Stimulated activated CD8-positive, alpha-beta memory T cell treated with anti-CD3 and anti-CD28 coated beads, Interleukin-15, amount 100 ng/mL, for 48 hours (primary cell): ENCODE data around the gene AP1S1.
A peak's percentile ranks its signal among the peaks of the same experiment; 100 is the strongest.

Source experiments
- DNase-seq, 2 donors: peaks; one replicate each; pipeline ENCODE4 v3.0.0-alpha.2; 2020; ENCODE audit warnings: low read depth in 2 of 2

Gene AP1S1

DNA sequence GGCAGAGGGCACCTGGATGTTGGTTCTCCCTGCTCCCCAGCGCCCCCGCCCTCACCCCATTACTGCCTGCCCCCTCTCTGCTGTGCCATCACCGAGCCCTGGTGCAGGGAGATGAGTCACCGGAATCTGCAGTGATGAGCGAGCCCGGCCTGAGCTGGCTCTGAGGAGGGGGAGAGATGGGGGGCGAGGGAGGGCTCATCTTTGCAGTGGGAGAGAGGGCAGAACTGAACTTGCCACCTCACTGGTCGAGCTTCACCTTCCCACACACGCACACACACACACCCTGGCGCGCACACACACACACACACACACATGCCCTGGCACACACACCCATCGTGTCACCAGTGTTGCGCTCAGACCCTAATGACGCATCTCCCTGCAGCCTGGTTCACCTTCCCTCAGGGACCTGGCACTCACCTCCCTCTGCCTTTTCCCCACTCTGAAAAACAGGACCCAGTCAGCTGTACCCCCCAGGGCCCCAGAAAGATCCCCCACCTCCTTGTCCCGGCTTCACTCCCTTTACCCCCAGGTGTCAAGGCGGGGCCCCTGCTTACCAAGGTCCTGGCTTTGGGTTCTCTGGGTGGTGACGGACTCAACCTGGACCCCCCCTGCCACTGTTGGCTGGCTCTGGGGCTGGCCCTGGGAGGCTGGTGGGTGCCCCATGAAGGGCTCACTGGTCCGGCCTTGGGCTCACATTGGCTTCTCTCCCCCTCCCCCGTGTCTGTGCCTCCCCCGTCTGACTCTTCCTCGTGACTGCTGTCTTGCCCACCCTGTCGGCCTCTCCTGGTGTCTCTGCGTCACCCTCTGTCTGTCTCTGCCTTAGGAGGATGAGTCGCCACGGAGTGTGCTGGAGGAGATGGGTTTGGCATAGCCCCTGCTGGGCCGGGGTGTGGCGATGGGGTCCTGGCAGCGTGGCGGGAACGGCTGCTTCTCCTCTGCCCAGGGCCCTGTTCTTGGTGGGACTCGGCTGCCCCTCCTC, 5.7 kb downstream of the AP1S1 start:
- DNase-seq = no peak

DNA sequence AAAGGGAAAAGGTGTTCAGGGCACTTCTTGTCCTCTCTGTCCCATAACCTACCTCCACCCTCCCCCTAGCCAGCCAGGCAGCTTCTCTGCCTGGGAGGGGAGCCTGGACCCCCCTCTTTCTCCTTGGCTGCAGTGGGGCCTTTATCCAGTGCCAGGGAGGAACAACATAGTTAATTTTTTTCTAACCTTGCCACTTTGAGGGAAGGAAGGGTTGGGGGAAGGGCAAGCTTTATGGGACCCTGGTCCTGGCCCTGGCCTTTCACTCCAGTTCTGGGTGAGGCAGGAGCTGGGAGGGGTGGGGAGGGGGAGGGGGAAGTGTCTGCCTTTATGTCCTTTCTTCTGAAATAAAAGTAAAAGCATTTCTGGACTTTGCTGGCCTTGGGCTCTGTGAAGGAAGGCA, 6.6 kb downstream of the AP1S1 start:
- no peak for DNase-seq

DNA sequence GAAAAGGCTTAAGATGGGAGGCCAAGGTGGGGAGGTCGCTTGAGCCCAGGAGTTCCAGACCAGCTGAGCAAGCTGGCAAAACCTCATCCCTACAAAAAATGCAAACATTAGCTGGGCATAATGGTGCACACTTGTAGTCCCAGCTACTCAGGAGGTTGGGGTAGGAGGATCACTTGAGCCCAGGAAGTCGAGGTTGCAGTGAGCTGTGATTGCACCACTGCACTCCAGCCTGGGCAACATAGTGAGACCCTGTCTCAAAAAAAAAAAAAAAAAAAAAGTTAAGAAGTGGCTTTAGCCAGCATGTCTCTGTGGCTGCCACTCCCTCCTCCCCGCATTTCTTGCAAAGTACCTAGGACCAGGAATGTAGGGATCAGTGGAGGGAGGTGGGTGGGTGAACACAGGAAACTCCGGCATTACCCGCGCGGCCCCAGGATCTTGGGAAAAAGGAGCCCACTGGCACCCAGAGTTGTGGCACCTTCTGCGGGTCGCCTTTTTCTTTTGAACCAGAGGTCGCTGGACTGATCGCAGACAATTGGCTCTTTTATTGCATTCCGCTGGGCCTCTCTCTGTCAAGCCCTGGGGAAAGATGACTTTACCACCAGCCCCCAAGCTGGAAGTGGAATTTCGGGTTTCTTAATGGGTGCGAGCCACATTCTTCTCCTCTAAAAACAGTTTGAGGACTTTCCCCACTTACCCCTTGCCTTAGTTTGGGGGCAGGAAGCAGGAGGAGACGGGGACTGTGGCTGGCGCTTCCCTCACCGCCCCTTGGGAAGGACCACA, 7.6 kb downstream of the AP1S1 start:
- no peak for DNase-seq

DNA sequence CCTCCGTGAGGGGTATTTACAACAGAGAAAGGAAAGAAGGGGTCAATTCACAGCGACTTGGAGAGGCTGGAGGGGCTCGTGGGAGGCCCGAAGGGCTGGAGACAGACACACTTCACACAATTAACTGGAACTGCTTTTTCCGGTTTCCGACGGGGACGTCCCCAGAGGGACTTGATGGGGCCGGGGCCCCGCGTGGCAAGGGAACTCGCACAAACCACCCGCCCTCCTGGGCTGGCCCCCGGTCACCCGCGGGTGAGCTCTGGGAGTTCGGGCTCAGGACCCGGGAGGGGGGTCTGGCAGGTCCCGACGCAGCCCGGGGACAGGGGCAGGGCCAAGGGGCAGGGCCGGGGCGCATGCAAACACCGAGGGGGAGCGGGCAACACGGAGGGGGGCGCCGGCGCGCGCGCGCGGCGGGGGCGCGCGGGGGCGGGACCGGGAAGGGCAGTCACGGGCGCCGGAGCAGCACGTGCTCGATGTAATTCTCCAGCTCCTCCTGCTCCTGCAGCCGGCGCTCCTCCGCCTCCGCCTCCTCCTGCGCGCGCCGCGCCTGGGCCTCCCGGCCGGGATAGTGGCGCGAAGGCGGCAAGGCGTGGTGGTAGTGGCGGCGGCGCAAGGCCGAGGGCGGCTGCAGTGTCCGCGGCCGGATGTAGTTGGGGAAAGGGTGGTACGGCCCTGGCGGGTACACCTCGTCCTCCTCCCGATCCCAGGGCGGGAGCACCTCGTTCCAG, 8.4 kb downstream of the AP1S1 start:
- DNase-seq = no peak

DNA sequence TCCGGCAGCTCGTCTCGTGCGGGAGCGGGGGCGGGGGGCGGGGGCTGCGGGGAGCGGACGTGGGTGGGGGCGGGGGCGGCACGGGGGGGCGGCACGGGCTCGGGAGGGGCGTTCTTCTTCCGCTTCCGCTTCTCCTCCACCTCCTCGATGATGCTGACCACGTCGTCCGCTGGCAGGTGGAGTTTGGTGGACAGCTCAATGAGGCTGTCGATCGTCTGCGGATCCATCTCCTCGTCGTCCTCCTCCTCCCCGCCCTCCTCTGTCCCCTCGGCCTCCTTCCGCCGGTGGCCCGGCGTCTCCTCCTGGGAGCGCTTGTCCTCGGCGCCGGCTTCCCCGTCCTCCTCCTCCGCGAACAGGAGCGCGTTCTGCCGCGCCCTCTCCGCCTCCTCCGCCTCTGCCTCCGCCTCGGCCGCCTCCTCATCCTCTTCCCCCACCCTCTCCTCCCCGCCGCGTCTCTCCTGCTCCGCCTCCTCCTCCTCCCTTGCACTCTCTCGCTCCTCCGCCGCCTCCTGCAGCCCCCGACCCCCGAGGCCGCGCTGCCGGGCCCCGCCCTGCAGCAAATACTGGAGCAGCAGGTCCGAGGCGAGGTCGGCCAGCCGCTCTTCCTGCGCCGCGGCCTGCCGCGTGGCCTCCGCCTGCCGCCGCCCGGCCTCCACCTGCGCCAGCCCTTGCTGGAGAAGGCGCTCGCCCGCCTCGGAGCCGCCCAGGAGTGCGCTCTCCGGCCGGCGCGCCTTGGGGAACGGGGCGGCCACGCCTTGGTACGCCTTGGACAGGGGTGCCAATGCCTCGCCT, 9.2 kb downstream of the AP1S1 start:
- no peak for DNase-seq

DNA sequence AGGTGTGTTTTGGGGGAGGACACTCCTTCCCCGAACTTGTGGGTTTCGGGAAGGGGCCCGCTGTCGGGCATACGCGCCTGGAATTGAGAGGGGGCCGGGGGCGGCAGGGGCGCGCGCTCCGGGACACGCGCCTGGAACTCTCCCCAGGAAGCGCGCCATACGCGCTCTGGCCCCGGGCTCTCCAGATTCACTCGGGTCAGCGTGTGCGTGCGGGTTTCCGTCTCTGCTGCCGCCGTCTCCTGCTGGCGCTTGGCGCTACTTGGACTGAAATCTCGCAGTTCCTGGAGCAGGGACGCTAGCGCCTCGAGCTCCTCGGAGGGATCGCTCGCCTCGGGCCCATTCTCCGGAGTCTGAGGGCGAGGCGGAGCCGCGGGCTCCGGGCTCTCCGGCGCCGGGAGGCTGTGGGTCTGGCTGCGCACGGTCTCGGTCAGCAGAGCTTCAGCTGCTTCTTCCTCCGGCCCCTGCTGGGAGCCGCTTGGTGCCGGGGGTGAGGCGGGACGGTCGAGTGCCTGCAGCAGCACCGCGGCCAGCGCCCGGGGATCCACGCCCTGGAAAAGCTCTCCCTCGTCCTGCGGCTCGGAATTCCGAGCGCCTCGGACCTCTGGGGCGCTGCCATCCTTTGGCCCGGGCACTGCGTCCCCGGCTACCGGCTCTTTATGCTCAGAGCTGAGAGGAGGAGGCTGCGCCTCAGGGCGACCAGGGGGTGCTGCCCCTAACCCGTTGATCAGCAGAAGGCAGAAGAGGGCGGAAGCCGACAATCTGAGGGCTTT, 10.0 kb downstream of the AP1S1 start:
- DNase-seq = no peak

DNA sequence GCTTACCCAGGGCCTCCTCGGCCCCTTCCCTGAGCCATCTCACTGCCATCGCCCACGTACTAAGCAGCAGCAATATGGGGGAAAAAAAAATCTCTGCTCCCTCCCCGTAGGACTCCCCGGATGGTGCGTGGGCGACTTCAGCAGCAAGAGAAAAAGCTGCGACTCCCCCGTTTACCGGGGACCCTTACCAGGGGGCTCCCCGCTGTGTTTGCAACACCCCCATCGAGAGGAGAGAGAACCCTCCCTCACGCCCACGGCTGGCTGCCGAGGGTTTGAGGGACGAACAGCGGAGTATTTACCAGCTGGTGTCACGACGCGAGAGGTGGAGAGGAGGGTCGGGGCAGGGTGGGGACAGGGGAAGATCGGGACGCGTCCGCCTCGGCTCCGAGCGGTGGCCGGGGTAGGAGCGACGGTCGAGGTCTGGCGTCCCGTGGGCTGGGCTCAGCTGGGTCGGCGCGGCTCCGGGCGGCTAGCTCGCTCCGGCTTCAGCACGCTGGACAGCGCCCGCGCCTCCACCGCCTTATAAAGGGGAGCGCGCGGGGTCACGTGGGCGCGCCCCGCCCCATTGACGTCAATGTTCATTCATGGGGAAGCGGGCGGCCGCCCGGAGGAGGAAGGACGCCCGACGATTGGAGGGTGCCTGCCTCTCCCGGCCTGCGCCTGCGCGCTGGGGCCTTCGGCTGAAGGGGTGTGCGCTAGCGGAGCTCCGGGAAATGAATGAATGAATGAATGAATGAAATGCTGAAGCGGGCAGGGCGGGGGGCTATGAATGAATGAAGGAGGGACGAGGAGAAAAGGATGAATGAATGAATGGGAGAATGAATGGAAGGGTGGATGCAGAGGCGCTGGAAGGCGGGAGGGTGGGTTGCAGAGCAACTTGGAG, 11.0 kb downstream of the AP1S1 start, which contains the start of gene VGF:
VGF (minus strand) TSS at position 495 of the 883 bp plus-strand sequence. CDS start 726 bp downstream, outside the sequence.
- DNase-seq = peak; percentile 86 to 91

DNA sequence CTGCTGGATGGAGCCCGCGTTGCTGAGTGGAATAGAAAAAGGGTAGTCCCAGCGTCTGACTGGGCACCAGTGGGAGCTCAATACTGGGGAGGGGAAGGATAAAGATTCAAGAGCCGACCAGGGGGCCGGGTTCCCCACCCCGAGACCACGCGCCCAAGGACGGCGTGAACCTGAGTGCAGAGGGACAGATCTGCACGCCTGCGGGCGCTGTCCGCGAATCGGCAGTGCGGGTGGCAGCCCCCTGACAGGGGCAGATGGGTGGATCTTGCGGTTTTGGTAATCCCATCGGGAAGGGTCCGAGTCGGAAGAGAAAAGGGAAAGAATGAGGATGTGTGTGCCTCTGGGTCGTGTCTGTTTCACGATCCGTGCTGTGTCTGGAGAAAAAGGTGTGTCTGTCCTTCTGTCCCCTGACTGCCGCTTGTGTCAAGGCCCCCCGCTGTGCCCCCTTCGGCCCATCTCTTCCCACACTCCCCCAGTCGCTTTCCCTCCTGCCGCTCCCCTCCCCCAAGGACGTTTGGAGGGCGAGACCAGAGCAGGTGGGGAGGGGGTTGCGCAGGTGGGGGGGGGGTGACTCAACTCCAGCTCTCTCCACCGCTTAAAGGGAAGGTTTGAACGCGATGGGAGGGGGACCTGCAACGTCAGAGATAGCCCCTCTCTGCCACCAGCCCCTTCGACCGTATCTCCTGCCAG, 11.8 kb downstream of the AP1S1 start:
- DNase-seq = no peak

DNA sequence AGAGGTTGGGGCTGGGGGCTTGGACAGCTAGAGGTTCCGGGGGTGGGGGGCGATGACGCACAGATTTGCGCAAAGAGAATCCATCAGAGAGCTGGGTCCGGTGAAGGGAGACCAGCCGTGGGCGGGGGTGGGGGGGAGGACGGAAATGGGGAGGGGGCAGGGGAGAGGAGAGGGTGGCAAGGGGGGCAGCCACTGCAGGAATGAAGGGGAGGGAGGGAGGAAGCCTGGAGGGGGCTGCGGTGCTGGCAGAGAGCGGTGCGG, 12.3 kb downstream of the AP1S1 start:
- no peak for DNase-seq

DNA sequence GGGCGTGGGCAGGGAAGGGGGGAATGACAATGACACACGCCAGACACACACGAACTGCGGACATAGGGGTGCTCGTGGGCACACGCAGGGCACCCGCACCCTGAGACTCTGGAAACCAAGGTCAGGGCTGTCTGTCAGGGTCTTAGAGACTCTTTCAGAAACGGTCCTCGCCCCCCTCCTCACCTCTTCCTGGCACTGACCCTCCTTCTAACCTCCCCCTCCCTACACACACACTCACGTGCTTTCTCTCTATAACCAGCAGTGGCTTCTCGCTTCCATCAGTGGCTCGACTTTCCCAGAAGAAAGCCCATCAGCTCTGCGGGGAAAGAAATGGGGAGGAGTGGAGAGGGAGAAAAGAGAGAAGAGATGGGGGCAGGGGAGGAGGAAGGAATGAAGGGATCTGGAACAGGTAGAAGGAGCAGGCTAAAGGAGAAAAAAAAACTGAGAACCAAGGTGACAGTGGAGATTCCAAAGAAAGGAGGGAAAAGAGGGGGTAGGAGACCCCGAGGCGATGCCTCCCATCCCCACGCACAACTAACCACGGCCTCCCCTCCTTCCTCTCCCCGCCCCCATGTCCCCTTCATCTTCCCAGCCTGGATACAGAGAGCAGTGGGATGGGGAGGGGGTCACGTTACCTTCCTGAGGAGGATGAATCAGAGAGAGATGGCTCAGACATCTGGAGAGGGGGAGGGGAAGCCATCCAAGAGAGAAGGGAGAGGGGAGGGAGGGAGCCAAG, 12.8 kb downstream of the AP1S1 start:
- no peak for DNase-seq

DNA sequence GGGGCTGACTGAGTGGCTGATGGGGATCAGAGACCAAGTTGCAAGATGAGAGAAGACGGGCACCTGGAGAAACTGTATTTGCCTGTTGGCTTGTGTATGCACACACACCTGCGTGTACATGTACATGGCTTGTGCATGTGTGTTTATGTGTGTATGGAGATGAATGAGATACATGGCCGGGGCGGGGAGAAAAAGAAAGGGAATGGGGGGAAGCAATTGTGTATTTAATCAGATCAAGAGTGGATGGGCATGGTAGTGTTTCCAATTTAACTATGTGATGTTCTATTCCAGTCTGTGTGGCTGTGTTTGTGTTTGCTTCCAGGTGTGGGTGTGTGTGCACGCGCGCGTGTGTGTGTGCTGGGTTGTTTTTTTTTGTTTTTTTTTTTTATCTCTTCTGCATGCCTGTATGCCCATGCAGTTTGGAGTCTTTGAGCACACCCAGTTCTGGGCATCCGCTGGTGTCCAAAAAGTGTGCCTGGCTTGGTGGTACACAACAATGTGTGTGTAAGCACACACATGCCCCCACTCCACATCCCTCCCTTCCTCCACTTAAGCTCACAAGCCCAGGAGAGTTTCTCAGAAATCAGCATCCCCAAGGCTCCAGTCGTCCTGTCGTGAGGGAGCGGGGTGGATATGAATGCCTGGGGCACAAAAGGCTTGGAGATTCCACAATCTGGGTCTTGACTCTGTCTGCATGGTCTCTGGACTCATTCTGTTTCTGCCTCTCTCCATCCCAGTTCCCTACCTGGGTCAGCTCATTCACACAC, 13.6 kb downstream of the AP1S1 start:
- DNase-seq = no peak

DNA sequence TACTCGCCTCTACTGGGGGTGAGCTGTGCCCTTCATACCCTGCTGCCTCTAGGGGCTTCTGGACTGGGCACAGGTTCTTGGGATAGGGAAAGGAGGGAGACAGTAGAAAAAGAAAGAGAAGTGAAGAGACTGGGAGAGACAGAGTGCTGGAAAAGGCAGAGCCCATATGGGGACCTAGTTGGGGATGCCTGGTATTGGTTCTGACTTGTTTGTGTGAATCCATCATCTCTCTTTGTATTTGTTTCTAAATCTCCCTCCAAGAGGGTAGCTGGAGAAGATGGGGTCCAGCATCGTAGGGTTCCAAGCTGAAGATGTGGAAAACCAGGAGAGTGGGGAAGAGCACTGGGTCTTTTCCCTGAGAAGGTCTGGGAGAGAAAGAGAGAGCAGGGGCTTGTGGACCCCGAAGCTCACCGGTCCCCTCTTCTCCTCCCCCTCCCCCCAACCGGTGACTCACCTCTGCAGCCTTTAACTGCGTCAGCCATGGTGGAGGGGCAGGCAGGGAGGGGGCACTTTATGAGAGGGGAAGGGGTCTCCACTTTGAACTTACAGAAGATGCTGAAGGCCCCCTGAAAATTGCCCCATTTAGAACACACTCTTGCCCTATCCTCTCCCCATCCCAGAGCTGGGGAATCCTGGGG, 14.3 kb downstream of the AP1S1 start:
- DNase-seq = no peak

DNA sequence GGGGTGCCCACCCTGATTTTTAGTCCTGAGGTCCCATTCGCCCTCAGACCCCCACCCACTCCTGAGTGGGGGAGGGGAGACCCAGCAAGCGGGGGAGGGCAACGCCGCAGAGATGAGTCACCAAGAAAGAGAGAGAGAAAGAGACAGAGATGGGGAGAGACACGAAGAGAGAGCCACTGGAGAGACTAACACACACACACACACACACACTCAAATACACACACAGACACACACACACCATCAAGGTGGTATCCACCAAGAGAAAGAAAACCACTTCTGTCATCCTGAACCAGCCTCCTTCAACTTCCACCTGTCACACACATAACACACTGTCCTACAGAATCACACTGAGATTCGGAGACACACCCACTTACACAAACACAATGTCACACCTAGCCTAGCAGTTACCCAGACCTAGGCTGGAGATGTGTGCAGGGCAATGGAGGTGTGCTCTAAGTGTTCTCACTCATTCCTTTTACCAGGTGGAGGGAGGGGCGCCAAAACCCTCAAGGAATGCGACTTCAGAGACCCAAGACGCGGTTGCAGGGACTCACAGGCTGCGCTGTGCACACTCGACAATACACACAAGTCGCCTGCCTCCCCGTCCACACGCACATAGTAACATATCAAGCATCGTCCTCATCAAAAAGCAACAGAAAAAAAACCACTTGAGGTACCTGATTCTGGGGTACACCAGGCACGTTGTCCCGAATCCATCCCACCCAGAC, 15.0 kb downstream of the AP1S1 start:
- no peak for DNase-seq

DNA sequence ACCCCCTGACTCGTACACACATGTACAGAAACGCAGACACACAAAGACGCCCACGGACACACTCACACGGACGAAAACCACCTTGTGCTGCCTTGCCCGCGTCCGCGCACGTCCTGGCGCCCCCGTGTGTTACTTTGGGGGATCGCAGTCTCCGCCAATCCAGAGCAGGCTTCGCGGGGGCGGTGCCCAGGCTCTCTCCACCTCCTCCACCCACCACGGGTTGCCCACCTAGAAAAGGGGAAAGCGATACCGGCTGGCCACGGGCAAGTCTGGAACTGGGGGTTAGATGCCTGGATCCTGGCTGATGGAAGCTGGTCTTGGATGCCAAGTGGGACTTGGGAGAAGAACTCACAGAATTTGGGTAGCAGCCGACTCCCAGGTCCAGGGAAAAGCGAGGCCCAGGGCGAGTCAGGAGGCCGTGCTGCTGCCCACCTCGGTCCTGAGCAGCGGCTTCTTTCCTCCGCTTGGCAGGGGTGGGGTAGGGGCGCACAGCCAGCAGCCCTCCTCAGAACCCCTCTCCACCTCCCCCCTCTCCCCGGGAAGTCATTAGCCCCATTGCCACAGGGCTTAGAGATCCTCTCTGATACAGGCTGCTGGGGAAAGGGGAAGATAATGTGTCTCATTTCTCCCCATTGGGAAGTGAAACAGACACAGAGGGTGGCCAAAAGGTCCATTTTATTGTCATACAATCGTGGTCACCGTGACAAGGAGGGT, 15.7 kb downstream of the AP1S1 start:
- peak; percentile 65 to 71 for DNase-seq

DNA sequence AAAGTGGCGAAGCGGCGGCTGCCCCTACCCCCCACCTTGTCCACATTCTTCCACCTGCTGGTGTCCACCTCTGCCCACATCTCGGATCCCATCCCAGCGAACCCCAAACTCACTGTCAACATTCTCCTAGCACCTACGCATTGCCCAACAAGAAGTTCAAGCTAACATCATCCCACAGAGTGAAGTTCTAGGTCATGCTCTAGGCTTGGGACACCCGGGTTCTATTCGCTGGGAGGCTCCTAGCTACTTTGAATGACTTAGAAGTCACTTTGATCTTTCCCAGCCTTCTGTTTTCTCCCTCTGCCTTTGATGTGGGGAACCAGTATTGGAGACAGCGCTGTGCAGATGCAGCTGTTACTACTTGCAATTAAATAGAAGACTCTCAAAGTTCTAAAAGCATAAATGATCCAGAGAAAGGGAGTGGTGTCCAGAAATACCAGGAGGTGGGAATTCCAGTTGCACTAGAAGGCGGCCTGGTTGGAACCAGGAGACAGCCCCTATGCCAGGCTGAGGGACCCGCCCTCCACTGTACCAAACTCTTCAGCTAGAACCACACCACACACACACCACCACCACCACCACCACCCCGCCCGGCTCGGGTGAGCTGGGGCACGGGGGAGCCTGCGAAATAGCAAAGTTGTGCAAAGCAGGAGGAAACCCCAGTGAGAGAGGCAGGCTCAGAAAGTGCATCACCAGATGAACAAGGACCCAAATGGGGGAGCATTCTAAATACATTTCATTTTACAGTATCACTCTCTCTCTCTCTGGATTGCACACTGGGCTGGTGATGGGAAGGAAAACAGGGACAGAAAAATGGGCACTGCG, 16.6 kb downstream of the AP1S1 start:
- no peak for DNase-seq
